KMS-11 (cell line): Measurements from ENCODE around the gene ARL15.

ENCODE experiments used
- H2AFZ ChIP-seq: fragments of 200-600 bp; sonication (generic); 2 replicates; pipeline ENCODE4 v1.6.1; 2016; ENCODE audit warnings: antibody characterized with exemption, mixed run types, low read depth
- H3K27ac ChIP-seq: fragments of 200-600 bp; sonication (generic); 2 replicates; pipeline ENCODE4 v1.6.1; 2016; ENCODE audit warnings: mild to moderate bottlenecking, mixed run types
- H3K27me3 ChIP-seq: fragments of 200-600 bp; sonication (generic); 2 replicates; pipeline ENCODE4 v1.6.1; 2017; ENCODE audit warnings: mild to moderate bottlenecking, low read depth, mixed run types, moderate library complexity; ENCODE audit not compliant: insufficient read depth
- H3K36me3 ChIP-seq: fragments of 200-600 bp; sonication (generic); 2 replicates; pipeline ENCODE4 v1.6.1; 2017; ENCODE audit warnings: mild to moderate bottlenecking, mixed run types; ENCODE audit not compliant: insufficient read depth
- H3K4me1 ChIP-seq: fragments of 200-600 bp; sonication (generic); 2 replicates; pipeline ENCODE4 v1.6.1; 2016; ENCODE audit warnings: mild to moderate bottlenecking, low read depth, mixed run types; ENCODE audit not compliant: poor library complexity, severe bottlenecking
- H3K4me2 ChIP-seq: fragments of 200-600 bp; sonication (generic); 2 replicates; pipeline ENCODE4 v1.7.0; 2016; ENCODE audit warnings: mild to moderate bottlenecking, mixed run types
- H3K4me3 ChIP-seq: fragments of 200-600 bp; sonication (generic); IDR thresholded peaks from 2 replicates; pipeline ENCODE4 v1.6.1; 2017; ENCODE audit warnings: low read depth, low read length, mixed read lengths; ENCODE audit not compliant: insufficient read depth
- H3K79me2 ChIP-seq: fragments of 200-600 bp; sonication (generic); 2 replicates; pipeline ENCODE4 v1.6.1; 2016; ENCODE audit warnings: low read depth, mixed run types; ENCODE audit not compliant: insufficient read depth
- H3K9ac ChIP-seq: fragments of 200-600 bp; sonication (generic); 2 replicates; pipeline ENCODE4 v1.6.1; 2016; ENCODE audit warnings: mild to moderate bottlenecking, mixed run types
- H4K20me1 ChIP-seq: fragments of 200-600 bp; sonication (generic); 2 replicates; pipeline ENCODE4 v1.6.1; 2016; ENCODE audit warnings: mild to moderate bottlenecking, mixed run types; ENCODE audit not compliant: insufficient read depth
- TF ChIP-seq, protein P1 (sequence below): fragments of 200-600 bp; sonication (generic); conservative IDR thresholded peaks from 2 replicates; pipeline ENCODE4 v1.6.1; 2017; ENCODE audit warnings: low read depth, mild to moderate bottlenecking, antibody characterized with exemption, low read length, moderate library complexity, mixed read lengths

ARL15 gene

GRCh38 chr5:53906736-53907135, 403.6 kb downstream of the ARL15 start:
- Histone ChIP-seq H4K20me1 (no peaks in the 10 kb centered on the region), H3K79me2 (no peaks in the 10 kb centered on the region), H3K27ac (no peak overlapping the region), H3K9ac (no peak overlapping the region), H3K36me3 (no peaks in the 10 kb centered on the region), H3K4me2 (no peak overlapping the region), H3K4me3 (no peak overlapping the region), H2AFZ (no peak overlapping the region), H3K4me1 (peaks cover 4% of the 10 kb centered on the region), H3K27me3 (no peaks in the 10 kb centered on the region)
- TF ChIP-seq, protein P1, sequence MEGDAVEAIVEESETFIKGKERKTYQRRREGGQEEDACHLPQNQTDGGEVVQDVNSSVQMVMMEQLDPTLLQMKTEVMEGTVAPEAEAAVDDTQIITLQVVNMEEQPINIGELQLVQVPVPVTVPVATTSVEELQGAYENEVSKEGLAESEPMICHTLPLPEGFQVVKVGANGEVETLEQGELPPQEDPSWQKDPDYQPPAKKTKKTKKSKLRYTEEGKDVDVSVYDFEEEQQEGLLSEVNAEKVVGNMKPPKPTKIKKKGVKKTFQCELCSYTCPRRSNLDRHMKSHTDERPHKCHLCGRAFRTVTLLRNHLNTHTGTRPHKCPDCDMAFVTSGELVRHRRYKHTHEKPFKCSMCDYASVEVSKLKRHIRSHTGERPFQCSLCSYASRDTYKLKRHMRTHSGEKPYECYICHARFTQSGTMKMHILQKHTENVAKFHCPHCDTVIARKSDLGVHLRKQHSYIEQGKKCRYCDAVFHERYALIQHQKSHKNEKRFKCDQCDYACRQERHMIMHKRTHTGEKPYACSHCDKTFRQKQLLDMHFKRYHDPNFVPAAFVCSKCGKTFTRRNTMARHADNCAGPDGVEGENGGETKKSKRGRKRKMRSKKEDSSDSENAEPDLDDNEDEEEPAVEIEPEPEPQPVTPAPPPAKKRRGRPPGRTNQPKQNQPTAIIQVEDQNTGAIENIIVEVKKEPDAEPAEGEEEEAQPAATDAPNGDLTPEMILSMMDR: no peak

- Histone ChIP-seq H3K4me2 (no peak overlapping the region), H3K4me3 (no peak overlapping the region), H3K4me1 (no peaks in the 10 kb centered on the region), H3K36me3 (no peaks in the 10 kb centered on the region), H3K9ac (no peak overlapping the region), H2AFZ (no peak overlapping the region), H4K20me1 (no peaks in the 10 kb centered on the region), H3K27me3 (no peaks in the 10 kb centered on the region), H3K27ac (no peak overlapping the region), H3K79me2 (no peaks in the 10 kb centered on the region)
- TF ChIP-seq, protein P1: no peak
These were observed 408.0 kb downstream of the ARL15 start for GRCh38 chr5:53902296-53902907.

GRCh38 chr5:53900677-53901076, 409.7 kb downstream of the ARL15 start:
- no peak overlapping the region for H3K4me2 ChIP-seq
- no peaks in the 10 kb centered on the region for H3K4me1 ChIP-seq
- H3K9ac ChIP-seq: no peak overlapping the region
- no peaks in the 10 kb centered on the region for H3K79me2 ChIP-seq
- H3K27ac ChIP-seq: no peak overlapping the region
- no peaks in the 10 kb centered on the region for H4K20me1 ChIP-seq
- no peaks in the 10 kb centered on the region for H3K36me3 ChIP-seq
- H3K27me3 ChIP-seq: no peaks in the 10 kb centered on the region
- no peak overlapping the region for H2AFZ ChIP-seq
- H3K4me3 ChIP-seq: no peak overlapping the region
- TF ChIP-seq, protein P1: no peak

- no peak overlapping the region for H2AFZ ChIP-seq
- no peaks in the 10 kb centered on the region for H3K36me3 ChIP-seq
- H3K27me3 ChIP-seq: no peaks in the 10 kb centered on the region
- H3K4me2 ChIP-seq: no peak overlapping the region
- TF ChIP-seq, protein P1: no peak
- no peaks in the 10 kb centered on the region for H3K4me1 ChIP-seq
- H3K27ac ChIP-seq: no peak overlapping the region
- H3K9ac ChIP-seq: no peak overlapping the region
- H4K20me1 ChIP-seq: no peaks in the 10 kb centered on the region
- no peak overlapping the region for H3K4me3 ChIP-seq
- H3K79me2 ChIP-seq: no peaks in the 10 kb centered on the region
These were observed 415.2 kb downstream of the ARL15 start for GRCh38 chr5:53895091-53895683.
